Measurements from ENCODE around the gene FAM120AOS.
"Not testable (repeated sequence)": the region's sequence is repeated elsewhere in the genome, so short reads cannot be mapped to it uniquely, and the experiment has no call there.

The FAM120AOS gene

DNA sequence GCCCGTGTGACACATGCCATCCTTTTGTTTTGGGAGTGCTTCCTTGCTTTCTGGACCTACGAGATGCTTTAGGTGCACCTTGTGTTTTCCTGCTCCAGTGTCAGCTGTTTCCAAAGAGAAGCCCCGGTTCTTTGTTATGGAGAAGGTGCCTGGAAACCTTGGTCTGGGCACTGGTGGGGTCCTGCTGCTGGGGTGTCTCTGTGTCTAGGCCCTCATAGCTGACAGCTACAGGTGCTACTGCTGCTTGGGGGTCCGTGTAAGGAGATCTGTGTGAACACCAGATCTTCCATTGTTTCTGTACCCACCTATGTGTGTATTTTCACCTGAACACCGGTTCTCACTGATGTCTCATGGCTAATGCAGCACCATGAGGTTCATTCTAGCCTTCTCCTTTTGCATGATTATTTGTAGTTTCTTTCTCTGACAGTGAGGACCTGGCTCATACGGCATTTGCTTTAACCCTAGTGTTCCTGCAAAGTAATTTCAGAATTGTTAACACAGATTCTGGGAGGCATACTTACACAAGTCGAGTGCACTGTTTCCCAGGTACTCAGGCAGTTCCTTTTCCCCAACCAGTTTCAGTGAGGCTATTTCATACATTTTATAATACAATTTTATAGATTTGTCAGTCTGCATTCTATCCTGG is 13.2 kb upstream of the FAM120AOS start:
- no peak for DNase-seq

DNA sequence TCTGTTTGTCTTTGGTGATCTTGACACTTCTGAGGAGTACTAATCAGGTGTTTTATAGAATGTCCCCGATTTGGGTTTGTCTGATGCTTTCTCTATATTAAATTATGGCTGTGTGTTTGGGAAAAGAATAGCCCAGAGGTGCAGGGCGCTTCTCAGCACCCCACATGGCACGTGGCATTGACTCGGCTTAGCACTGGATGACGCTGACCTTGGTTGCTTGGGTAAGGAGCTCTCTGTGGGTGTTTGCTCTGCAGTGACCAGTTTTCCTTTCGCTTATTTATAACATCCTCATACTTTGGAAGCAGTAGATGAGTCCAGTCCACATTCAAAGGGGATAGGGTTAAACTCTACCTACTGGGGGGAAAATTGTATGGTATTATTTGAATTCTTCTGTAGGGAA is 12.5 kb upstream of the FAM120AOS start:
- no peak for DNase-seq

DNA sequence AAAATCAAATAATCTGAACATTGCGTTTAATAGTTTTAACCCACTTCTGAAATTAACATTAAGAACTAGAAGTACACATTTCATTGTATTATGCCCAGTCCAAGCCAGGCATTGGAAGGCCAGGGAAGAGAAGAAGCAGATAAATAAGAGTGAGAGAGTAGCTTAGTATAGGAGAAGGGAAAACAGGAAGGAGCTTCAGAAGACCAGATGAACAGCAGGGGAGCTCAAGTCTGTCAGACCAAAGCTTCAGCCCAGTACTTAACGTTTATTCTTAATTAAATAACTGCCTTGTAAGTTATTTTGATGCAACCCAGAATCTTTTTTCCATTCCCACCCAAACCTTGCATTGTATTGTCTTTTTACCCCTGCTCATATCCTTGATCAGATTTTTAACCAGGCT is 11.5 kb upstream of the FAM120AOS start:
- no peak for DNase-seq

DNA sequence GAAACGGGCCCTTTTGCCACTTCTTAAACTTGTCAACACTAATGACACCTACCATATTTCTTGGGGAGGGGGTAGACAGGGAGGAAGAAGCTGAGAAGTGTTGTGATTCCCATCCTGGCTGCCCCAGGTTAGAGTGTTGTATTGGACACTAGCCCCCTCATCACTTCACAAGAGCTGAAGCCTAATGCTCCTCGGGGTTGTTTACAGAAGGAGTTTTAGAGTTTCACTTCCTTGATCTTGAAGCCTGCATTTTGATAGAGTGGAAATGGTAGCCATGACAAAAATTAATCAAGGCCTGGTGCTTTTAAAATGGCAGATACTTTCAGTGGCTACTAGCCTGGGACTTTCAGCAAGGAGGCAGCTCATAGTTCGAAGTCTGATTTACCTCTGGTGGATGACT is 11.0 kb upstream of the FAM120AOS start:
- DNase-seq: no peak

DNA sequence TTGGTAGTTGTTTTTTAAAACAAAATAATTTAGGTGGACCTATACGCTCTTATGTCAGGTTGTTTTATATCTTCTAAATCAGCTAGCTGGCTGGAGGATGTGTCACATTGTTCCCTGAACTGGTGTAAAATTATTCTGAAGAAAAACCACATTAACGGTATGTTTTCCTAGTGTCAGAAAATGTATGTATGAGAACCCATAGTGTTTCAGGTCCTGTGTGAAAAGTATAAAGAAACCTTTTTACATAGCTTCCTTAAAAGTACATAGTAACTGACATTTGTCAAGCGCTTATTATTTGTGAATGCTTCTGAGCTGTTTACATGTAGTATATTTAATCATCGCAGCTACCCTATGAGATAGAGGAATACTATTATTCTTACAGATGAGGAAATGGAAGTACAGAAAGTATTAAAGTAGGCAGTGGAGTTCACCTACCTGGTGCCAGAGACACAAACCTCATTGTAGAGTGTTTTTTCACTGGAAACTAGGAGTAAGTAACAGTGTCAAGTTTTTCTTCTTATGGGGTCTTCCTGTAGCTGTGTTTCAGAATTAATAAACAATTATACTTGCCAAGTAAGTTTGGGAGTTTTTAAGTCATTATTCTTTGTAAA is 10.4 kb upstream of the FAM120AOS start:
- no peak for DNase-seq

DNA sequence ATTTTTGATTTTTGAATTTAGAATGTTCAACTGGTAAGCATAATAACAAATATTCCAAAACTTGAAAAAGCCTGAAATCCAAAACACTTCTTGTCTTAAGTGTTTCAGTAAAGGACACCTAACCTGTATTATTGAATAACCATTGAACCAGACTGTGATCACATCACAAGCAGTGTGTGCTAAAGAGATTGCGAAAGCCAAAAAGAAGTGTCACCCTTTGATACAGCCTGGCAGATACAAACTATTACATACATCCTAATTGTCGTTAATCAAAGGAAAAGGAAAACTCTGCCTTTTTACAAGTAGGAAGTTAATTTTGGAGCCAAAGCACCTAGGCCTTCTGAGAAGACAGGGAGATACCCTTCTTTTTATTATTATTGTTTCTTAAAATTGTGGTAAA is 8.4 kb upstream of the FAM120AOS start:
- no peak for DNase-seq

DNA sequence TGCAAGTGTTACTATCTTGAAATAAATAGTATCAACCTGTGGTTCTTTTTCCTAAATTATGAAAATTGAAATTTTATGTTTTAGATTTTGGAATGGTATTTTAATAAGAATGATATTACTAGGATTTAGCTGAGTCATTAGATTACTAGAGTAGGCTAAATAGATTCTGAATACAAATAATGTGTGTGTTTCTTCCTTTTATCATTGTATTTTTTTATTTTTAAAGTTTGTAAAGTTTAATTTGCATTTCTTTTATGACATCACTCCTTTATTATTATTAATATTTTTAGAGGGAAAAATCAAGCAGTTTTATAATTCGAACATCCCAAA is 8.0 kb upstream of the FAM120AOS start:
- DNase-seq: no peak

DNA sequence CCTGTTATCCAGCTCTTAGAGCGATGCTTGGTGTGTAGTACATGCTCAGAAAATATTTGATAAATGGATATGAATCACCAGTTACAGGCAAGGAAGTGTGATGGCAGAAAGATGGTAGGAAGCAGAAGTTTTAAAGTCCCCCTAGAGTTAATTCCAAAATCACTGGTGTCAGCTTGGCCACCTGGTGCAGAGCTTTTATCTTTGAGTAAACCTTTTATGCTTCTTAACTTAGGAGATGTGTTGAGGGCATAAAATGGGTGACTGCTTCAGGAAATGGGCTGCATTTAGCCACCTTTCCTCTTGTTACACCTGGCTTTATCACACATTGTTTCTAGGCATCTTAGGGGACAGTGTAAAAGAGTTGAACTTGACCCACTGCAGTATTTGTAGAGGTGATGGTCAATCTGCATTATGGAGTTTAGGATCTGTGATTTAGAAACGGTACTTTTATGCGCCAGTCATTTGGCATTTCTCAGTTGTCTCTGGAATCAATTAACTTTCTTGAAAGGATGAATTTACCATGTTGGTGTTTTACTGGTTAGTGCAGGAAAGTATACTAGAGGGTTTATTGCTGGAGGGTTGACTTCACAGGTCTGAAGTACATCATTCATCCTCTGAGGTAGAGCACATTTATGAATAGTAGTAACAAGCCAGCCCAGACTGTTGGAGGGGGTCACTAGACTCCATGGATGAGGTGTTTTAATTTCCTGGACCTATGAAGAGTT is 7.5 kb upstream of the FAM120AOS start:
- no peak for DNase-seq

DNA sequence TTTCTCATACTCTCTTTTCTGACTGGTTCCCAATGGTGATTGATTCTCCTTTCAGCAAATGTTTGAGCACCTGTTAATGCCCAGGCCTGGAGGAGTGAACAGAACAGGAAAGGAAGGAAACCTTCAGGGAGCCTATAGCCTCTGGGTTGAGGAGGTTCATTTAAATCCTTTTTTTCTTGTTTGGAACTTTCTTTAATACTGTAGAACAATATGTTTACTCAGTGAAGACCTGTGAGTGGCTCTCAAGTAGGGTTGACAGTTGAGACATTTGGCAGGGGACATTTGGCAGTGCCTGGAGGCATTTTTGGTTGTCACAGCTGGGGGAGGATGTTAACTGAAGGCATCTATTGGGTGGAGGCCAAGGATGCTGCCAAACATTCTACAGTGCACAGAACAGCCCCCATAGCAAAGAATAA is 6.1 kb upstream of the FAM120AOS start:
- DNase-seq: no peak

DNA sequence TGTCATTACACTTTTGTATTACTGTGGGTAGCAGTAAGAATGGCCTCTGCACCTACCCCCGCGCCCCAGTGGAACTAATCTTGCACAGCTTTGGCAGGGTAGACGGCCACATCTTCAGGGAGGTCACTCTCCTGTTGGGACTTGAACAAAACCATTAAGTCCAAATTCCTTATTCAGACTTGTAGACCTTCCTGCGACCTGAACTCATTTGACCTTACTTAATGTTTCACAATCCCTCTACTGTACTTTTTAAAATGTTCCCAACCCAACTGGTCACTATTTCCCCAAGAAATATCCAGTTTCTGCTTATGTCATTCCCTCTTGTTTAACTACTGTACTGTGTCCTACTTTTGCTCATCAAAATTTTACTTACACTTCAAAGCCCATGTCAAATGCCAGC is 5.3 kb upstream of the FAM120AOS start:
- no peak for DNase-seq

DNA sequence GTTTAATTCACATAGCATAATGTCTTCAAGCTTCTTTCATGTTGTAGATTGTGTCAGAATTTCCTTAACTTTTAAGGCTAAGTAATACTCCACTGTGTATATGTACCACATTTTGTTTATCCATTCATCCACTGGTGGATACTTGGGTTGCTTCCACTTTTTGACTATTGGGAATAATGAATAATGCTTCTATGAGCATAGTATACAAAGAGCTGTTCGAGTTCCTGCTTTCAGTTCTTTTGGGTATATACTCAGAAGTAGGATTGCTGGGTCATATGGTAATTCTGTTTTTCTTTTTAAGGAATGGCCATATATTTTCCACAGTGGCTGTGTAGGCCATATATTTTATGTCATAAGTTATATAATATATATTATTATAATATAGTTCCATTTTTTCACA is 3.6 kb upstream of the FAM120AOS start:
- DNase-seq: no peak

DNA sequence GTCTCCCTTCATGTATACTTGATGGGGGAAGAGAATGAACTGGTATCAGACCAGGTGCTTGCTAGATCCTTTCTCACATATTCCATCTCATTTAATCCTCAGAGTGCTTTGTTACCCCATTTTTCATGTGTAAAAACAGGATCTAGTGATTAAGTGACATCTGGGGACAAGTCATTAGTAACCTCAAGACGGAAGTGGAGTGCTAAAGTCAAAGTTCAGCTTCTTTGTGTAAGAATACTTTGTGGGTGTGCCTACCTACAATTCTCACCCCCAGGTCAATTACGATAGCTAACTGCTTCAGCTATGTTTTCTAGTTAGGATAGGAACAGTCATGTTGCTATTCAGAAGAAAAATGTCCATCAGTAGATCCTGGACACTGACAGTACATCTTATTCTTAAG is 3.1 kb upstream of the FAM120AOS start:
- no peak for DNase-seq

DNA sequence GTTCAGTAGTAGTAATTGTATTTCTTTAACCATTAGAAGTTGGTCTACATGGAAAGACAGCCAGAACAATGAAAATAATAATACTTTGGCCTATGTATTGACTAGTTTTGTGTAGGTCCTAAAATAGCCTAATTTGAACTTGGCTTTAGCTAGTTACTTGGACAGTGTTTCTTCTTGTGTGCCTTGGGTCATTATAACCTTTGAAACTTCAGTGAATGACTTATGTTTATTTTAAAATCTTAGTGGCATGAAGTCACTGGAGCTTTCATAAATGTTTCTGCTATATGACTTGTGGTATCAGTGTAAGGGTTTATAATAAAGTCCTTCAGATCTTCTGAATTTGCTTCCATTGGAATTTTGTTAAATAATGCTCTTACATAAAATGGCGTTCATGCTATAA is 2.6 kb upstream of the FAM120AOS start:
- no peak for DNase-seq

DNA sequence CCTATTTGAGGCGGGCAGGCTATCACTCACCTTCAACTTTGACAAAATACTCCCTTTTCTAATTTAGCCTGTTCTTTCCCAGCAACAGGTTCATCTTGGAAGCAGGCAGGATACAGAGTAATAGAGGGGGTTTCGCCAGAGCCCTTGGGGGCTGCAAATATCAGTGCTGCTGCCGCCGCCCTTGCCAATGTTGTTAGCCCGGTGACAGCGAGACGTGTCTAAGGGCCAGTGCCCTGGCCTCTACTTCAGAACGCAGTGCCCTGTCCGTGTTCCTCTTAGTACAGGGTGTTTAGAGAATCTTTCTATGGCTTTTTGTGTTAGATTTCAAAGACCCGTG is 703 bp downstream of the FAM120AOS start:
- DNase-seq: peak; percentile 70

DNA sequence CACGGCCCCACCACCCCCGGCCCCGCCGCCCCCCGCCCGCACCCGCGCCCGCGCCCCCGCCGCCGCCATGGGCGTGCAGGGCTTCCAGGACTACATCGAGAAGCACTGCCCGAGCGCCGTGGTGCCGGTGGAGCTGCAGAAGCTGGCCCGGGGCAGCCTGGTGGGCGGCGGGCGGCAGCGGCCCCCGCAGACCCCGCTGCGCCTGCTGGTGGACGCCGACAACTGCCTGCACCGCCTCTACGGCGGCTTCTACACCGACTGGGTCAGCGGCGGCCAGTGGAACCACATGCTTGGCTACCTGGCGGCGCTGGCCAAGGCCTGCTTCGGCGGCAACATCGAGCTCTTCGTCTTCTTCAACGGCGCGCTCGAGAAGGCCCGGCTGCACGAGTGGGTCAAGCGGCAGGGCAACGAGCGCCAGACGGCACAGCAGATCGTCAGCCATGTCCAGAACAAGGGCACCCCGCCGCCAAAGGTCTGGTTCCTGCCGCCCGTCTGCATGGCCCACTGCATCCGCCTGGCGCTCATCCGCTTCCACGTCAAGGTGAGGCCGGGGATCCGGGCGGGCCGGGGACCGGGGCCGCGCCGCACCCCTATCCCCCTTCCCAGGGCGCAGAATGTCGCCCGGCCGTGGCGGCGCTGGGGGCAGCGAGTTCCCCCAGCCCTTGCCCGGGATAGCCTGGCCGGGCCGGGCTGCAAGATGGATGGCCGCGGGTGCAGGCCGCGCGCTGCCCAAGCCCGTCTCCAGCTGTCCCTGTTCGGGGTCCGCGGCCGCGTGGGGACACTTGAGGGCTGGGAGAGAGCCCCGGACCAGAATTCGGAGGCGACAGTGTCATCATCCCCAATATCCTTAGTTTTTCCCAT is 1.3 kb downstream of the FAM120AOS start:
- DNase-seq: peak; percentile 82

DNA sequence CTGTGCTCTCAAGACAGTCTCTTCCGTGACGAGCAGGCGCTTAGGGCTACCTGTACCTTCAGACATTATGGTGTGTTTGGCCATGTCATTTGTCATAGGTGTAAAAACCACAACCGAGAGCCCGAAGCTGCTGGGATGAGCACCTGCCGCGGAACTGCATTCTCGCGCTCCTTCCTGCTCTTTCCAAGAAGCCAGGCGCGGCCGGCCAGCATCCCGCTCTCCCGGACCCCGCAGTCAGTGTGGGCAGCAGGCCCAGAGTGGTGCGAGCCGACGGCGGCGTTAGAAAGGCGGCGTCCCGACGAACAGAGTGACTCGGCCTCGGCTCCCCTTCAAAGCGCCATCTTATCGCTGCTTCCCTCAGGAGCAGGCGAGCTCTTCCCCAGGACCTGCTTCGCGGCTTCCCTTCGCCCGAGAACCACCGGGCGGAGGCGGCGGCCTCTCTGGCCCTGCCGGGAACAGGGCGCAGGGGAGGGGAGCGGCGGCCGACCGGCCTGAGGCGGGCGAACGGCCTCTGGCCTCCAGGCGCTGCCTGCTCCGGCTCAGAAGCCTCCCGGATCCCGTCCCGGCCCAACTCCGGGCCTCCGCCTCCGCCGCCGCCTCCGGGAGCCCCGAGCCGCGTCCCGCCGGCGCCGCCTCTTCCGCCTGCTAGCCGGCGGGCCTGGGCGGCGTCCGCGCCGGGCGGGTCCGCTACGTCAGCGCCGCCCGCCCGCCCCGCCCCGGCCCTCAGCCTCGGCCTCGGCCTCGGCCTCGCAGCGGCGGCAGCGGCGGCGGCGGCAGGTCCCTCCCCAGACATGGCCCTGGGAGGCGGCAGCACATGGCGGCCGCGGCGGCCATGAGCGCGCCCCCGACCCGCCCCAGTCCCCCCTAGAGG is 2.2 kb downstream of the FAM120AOS start, which contains the start of gene FAM120A:
TSS of gene FAM120A (plus strand) at position 741 of the 871 bp plus-strand sequence. CDS start 231 bp downstream, outside the sequence.
- DNase-seq: peak; percentile 92

DNA sequence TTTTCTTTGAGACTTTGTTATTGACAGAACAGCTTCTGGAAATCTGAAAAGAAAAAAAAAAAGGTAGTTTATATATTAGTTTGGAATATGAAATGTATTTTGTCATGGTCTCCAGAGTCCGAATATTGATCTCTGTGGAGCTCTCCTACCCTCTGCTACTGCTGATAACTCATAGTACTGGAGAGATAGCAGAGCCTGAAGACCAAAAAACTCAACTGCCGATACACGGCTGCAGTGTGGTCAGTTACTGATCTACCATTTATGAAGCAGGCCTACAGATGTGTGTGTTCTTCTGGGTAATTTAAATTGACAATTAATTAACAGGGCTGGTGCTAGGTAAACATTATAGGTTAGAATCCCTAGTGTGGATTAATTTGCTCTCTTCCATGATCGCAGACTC is 5.7 kb downstream of the FAM120AOS start:
- DNase-seq: no peak

DNA sequence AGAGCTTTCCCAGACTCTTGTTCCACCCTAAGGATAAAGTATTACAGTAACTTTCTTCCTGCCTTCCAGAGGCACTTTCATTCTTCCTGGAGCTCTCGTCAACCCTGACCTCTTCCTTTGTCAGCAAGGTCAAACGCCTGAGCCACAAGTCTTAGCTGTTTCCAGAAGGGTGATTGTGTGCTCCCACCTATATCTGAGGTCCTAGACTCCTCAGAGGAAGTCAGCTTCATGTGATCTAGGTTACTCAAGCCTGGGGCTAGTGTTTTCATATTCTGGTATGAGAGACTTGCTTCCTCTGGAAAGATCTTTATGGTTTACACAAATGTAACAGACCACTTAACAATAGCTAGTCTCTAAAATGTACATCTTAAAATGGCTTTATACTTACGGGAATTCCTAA is 7.3 kb downstream of the FAM120AOS start:
- no peak for DNase-seq

DNA sequence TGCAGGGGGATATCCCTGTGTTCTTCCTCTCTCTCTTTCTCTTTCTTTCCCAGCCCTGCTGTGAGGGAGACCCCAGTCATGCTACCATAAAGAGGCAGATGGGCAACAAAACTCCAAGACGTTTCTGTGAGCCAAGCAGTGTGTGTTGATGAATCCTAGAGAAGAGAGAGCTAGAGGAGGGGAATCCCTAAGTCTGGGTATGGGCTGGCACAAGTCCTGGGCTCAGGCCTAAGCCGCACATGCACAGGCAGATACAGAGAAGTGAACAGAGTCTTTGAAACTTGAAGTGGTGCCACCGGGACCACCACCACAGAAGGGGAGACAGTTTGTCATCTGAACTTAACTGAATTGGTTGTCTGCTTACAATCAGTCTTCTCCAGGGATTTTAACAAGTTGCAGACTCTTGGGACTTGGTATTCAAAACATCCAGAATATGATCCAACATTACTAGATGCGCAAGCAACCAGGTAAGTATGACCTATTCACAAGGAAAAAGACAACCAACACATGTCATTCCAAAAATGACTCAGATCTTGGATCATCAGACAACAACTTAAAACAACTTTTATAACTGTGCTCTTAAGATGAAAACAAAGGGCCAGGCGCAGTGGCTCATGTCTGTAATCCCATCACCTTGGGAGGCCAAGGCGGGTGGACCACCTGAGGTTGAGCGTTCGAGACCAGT is 12.3 kb downstream of the FAM120AOS start:
- no peak for DNase-seq

DNA sequence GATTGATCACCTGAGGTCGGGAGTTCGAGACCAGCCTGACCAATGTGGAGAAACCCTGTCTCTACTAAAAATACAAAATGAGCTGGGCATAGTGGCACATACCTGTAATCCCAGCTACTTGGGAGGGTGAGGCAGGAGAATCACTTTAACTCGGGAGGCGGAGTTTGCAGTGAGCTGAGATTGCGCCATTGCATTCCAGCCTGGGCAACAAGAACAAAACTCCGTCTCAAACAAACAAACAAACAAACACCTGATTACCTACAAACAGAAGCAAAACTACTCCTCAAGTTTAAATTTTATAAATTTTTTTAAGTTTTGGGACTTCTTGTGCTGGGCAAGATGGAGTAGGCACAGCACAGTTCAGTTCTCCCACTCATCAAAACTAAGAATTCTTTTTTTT is 14.1 kb downstream of the FAM120AOS start:
- not testable (repeated sequence) for DNase-seq

DNA sequence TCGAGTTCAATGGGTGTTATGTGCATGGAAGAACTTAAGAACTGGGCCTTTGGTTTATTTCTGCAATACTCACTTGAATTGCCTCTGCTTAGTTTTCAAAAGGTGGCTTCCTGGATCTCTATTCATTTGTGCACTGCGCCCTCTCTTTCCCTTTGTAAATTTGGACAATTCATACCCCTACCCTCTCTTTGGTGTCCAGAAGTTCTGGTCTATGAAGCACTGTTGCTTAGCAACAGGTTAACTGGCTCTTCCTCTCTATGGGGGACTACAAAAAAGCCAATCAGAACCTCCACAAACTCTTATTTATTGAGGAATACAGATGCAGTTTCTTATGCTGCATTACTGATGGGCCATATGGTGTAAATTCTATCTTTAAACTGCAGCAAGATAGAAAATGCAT is 15.4 kb downstream of the FAM120AOS start:
- DNase-seq: no peak
